NCI-H2227 (cell line): ENCODE data around the gene ZNRF1.
"Not testable (repeated sequence)": the region's sequence is repeated elsewhere in the genome, so short reads cannot be mapped to it uniquely, and the experiment has no call there.

Source experiments
- DNase-seq: peaks from one replicate; lab custom pipeline; 2025; ENCODE audit not compliant: unreplicated experiment; lab: John Stamatoyannopoulos, UW

ZNRF1 gene

GRCh38 chr16:75026239-75026891 is 27.5 kb downstream of the ZNRF1 start:
- not testable (repeated sequence) for DNase-seq

DNA sequence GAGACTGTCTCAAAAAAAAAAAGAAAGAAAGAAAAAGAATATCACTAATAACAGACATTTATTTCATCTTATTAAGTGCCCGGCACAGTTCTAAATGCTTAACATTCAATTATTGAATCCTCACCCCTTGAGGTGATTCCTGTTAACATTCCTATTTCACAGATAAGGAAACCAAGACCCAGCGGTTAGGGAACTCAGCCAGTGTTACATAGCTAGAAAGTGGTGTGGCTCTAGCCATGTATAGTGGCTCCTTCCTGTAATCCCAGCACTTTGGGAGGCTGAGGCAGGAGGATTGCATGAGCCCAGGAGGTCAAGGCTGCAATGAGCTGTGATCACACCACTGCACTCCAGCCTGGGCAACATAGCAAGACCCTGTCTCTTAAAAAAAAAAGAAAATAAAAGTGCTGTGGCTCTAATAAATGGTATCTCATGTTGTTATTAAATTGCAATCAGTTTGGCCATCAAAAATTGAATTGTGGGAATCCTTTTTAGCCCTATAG is 28.1 kb downstream of the ZNRF1 start:
- no peak for DNase-seq

DNA sequence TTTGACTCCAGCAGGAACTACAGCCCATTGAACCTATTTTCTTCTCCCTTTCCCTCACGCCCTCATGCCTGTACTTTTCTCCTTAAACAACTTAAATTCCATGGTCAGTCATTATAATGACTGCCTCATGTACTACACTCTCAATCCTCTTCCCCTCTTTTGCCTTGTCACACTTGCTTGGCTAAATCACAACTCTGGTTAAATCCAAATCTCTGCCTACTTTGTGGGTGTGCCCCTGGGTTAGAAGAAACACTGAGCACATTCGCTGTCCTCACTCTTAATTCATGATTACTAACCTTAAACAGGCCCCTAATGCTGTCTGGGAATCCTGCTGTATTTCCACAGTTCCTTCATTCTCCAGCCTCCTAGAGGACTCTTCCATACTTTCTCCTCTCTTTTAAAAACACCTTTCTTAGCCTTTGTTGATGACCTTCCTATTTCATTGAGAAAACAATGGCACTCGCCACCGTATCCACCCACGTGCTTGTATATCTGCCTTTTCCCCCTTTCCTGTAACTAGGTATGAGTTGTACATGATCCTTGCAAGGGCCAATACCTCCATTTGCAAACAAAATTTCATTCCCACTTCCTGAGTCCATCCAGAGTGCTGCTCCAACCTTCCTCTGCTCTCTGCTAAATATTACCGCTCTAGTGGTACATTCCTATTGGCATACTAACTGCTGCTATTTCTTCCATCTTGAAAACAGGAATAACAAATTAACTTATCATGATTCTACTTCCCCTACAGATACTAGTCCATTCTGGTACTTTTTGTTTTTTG is 28.9 kb downstream of the ZNRF1 start:
- DNase-seq: no peak

GRCh38 chr16:75028544-75029135 is 29.8 kb downstream of the ZNRF1 start:
- DNase-seq: no peak

- DNase-seq: no peak
These were observed 31.0 kb downstream of the ZNRF1 start for GRCh38 chr16:75029854-75030253.

DNA sequence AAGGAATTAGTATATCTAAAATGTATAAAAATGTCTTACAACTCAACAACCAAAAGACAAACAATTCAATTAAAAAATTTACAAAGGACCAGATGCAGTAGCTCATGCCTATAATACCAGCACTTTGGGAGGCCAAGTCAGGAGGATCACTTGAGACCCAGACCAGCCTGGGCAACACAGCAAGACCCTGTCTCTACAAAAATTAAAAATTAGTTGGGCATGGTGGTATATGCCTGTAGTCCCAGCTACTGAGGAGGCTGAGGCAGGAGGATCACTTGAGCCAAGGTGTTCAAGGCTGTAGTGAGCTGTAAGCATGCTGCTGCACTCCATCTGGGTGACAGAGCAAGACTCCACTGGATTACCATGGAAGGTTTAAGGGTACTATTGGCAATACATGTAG is 33.8 kb downstream of the ZNRF1 start:
- DNase-seq: no peak

DNA sequence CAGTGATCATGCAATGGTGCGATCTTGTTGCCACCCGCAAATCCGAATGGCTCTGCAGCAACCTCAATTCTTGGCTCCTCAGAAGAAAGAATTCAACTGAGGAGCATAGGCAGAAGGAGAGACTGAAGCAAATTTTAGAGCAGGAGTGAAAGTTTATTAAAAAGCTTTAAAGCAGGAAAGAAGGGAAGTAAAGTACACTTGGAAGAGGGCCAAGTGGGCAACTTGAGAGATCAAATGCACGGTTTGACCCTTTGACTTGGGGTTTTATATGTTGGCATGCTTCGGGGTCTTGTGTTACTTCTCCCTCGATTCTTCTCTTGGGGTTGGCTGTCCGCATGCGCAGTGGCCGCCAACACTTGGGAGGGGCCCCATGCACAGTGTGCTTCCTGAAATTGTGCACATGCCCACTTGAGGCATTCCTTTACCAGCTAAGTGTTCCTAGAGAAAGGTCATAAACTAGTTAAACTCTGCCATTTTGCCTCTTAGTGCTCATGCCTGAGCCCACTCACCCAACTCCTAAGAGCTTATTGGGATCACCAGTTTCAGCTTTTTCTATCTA is 36.7 kb downstream of the ZNRF1 start:
- no peak for DNase-seq

DNA sequence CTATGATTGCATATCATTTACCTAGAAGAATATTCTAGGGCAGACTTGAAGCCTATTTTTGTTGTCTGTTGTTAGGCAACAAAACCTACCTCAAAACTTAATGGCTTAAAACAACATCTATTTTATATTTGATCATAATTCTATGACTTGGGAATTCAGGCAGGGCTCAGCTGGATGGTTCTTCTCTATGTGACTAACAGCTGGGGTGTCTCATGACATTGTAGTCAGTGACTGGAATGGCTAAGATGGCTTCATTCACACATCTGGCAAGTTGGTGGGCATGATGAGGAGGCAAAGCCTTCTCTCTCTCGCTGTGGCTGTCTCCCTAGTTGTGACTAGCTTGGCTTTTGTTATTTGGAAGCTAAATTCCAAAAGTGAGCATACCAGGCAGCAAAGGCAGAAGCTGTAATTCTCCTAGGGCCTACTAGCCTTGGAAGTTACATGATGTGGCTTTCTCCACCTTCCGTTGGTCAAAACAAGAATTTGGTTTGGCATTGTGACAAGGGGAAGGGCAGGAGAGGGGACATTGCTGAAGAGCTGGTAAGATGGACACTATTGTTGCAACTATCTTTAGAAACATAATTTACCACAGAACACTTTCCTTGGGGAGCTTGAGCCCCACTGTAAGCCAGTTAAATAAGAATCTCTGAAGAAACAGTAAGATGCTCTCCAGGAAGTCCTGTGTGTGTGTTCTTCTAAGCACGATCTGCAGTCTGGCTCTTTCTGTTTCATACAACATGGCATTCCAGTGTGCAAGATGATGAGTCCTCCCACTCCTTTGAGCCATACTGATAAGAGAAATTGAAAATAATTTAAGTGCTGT is 39.4 kb downstream of the ZNRF1 start:
- no peak for DNase-seq

DNA sequence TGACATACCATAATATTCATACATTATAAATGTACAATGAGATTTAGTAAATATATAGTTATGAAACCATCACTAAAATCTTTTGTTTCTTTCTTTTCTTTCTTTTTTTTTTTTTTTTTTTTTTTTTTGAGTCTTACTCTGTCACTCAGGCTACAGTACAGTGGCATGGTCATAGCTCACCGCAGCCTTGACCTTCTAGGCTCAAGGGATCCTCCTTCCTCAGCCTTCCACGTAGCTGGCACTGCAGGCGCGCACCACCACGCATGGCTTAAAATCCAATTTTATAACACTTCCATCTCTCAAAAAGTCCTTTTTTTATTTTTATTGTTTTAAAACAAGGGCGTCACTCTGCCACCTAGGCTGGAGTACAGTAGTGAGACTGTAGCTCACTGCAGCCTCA is 41.1 kb downstream of the ZNRF1 start:
- DNase-seq: no peak

- no peak for DNase-seq
These were observed 43.8 kb downstream of the ZNRF1 start for GRCh38 chr16:75042426-75043174.

DNA sequence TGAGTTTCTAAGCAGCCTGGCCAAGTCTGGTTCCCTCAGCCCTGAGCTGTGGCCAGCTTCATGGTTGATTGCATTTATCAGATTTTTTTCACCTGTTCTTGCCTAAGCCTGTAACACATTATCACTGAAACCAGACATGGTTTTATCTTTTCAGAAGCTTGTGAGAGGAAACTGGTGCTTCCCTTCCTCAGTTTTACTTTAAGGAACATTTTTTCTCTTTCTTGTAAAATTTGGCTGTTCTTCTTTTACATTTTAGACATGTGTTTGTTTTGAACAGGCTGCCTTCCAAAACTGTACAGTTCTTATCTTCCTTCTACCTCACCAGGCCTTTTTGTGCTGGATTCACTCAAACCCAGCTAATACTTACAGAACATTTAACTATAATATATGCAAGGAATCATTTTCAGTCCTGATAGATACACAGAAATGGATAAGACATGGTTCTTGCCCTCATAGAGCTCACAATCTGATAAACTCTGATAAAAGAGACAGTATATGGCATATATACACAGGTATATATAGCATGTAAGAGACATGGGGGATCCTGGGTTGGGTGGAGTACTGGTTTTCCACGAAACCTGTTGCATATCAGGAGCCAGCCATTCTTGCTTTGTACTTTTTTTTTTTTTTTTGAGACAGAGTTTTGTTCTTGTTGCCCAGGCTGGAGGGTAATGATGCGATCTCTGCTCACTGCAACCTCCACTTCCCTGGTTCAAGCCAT is 44.5 kb downstream of the ZNRF1 start:
- no peak for DNase-seq

- no peak for DNase-seq
These were observed 46.1 kb downstream of the ZNRF1 start for GRCh38 chr16:75044800-75045361.

DNA sequence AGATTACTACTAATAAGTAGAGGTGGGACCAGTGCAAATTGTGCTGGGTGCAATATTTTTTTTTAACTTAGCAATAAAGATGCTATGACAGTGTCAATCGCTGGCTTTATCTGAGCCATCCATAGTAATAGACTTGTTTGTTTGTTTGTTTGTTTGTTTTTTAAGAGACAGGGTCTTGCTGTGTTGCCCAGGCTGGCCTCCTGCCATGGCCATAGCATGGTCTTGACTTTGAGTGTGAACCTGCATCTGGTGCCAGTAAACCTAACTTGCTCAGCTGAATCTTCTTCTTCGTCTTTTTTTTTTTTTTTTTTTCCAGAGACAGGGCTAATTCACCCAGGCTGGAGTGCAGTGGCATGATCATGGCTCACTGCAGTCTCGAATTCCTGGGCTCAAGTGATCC is 46.6 kb downstream of the ZNRF1 start:
- no peak for DNase-seq

DNA sequence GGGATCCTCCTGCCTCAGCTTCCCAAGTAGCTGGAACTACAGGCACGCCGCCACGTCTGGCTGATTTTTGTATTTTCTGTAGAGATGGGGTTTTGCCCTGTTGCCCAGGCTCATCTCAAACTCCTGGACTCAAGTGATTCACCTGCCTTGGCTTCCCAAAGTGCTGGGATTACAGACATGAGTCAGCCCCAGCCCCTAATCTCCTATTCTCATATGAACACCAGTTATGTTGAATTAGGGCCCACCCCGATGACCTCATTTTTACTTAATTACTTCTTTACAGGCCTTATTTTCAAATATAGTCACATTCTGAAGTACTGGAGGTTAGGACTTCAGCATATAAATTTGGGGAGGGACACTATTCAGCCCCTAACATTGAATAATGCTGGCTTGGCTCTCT is 49.2 kb downstream of the ZNRF1 start:
- DNase-seq: no peak

GRCh38 chr16:75048530-75048929 is 49.7 kb downstream of the ZNRF1 start:
- no peak for DNase-seq

DNA sequence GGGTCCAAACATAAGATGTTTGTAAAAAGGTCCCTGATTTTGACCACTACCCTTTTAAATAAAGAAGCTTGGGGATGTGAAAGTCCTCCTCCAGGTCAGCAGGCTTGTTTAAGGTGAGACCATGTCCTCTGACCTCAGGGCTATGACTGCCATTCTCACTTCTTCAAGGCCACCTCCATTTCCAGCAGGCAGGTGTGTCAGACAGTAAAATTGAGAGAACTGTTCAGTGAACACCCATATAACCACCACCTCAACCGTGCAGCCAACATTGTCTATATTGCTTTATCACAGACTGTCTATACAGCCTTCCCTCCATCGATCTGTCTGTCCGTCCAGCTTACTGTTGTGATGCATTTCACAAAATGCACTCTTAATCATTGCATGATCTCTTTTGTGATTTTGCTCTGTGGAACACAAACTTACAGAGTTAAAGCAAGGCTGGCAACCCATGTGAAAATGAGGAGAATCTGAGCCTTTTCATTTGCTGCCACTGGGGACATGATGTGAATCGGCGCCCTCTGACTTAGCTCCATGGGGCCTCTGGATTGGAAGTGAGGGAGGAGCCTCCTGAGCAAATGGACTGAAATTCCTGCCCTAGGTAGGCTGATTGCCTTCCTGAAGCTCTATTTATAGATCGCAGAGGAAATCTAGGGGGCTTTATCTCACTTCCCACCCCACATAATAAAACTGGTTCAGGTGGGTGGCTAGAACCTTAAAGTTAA is 53.8 kb downstream of the ZNRF1 start:
- DNase-seq: peak; percentile 15

DNA sequence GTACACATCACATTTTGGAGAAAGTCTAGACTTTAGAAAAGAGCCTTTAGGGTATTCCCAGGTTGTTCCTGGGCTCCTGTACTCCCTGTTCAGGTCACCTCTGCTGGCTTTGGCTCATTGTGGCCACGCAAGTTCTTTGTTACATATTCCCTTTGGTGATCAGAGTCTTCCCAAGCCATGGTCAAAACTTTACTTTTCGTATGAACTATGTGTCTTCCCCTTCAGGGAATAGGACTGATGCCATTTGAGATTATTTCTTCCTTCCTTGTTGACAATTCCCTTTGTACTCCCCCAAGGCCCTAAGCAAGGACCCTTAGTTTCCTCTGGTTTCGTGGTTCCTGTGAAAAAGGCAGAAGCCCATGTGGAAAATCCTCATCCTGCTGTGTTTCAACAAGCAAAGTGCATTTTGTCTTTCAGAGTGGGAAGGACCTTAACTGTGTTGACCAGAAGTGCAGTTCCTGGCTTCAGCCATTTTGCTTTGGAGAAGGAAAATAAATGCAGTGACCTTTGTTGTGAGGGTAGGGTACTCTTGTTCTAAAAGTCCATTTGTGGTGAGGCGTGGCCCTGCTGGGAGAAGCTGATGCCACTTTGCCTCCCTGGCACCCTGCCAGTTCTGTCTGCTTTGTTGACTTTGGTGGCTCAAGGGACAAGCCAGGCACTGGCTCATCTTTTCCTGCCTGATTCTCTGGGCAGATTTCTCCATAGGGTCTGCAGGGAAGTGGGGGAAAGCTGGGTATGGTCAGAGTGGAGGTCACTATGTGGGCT is 55.1 kb downstream of the ZNRF1 start:
- peak; percentile 66 for DNase-seq

DNA sequence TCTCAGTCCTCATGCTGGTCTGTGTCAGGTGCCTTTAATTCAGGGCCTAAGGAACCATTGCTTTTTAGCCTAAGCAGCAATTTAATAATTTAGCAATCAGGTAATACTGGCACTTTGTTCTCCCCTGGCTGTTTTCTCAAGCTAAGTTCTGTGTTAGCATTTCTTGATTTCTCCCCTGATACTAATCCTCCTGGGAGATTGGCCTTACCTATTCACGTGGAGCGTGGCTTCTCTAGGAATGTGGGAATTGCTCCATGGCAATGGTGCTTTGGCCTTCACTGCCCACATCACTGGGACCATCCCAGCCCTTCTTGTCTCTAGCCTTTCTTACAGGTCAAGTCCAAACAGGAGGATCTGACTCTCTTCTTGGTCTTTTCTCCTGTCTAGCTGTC is 55.7 kb downstream of the ZNRF1 start:
- no peak for DNase-seq
